ENCODE measurements around the gene HCFC1.

- TF ChIP-seq CTCF (IDR thresholded peaks at IDR 0.05) (no peak), POLR2A (IDR thresholded peaks at IDR 0.05) (no peak)
These were observed 19.8 kb downstream of the HCFC1 start for GRCh38 chrX:153951683-153952372.

All from lower leg skin (tissue), 3 donors.